Fibroblast of skin of right quadriceps (primary cell): ENCODE data around the gene TNP2.

Experiments used
- DNase-seq: peaks from one replicate; pipeline ENCODE4 v3.0.0-alpha.2; 2013

The TNP2 gene

DNA sequence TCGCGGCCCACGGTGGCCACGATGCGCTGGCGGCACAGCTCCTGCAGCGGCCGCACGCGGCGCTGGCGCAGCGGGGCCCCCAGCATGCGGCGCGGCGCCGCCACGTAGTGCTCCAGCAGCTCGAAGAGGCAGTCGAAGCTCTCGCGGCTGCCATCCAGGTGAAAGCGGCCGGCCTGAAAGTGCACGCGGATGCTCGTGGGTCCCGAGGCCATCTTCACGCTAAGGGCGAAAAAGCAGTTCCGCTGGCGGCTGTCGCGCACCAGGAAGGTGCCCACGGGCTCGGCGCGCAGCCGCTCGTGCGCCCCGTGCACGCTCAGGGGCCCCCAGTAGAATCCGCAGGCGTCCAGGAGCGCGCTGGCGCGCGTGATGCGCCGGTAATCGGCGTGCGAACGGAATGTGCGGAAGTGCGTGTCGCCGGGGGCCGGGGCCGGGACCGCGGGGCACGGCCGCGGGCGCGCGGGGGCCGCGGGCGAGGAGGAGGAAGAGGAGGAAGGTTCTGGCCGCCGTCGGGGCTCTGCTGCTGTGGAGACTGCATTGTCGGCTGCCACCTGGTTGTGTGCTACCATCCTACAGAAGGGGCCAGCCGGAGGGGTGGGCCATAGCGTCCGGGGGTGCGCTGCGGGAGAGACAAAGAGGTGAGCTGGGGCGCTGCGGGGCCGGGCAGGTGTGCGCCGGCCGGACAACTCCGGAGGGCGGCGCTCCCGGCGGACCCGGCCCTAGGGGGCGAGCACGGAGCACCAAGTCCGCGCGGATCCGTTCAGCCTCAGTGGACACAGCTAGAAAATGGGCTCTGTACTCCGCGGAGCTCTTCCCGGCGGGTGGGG is 14.0 kb downstream of the TNP2 start:
- peak; percentile 55 for DNase-seq

DNA sequence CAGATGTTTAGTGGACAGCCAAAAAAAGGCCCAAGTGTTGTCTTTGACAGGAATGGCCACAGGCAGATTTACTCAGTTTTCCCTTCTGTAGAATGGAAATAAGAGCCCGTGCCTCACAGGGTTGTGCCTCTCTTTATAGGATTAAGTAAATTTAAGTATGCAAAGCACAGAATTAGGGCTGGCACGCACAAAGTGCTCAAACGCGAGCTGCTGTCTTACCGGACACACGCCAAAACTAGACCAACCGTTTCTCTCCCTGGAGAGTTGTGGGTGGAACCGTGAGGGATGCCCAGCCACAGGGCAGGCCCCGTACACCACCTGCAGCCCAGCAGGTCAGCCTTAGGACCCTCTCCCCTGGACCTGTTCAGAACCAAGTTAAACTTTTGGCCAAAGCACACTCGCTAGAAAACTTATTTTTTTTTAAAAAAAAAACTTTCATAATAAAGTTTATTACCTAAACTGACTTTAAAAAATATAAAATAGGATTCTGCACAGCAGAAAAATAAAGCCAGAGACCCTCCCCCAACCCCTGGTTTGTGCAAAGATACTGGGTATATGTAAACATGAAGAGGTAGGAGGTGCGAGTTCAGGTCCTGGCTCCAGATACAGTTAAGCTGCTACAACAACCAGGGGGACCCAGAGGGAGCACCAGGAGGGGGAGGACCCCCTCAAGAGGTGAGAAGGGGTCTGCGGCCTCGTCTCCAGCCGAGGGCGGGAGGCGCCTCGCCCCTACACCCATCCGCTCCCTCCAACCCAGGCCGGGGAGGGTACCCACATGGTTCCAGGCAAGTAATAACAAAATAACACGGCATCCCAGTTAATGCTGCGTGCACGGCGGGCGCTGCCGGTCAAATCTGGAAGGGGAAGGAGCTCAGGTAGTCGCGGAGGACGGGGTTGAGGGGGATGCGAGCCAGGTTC is 14.9 kb downstream of the TNP2 start:
- DNase-seq, result no peak

DNA sequence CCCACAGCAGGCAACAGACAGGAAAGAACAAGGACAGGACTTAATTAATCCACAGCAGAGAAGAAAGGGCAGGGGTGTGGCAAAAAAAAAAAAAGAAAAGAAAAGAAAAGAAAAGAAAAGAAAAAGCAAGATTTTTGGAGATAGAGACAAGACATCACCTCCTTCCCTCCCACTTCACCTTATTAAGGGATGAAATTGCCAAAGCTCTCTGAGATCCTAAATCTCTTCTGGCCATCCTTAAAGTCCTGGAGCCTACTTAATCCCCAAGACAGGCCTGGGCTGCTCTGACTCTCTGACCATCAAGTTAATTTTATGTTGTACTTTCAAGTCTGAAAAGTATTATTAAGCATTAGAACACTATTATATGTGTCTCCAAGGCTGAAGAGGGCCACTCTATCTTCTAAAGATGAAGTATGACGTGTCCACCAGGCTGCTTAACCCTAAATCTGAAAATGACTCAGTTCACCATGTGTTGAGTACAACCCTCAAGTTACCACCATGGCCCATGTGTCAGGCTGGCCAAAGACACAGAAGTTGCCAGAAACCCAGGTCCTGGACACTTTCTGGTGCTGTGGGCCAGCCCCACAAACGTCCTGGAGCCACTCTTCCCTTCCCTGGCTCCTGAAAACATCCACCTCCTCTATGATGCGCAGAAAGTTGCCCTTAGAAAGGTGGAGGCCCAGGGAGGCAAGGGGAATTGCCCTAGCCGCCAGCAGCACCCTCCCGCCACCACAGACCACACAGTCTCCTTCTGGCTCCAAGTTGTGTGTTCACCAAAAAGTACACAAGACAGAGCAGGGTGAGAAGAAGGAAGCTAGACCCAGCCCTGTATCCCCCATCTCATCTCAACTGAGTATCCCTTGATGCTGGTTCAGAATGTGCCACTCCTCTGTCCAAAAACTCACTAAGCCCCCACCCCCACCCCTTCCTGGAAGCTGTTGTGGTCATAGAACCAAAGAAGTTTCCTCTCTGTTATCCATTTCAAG is 15.8 kb downstream of the TNP2 start:
- no peak for DNase-seq

DNA sequence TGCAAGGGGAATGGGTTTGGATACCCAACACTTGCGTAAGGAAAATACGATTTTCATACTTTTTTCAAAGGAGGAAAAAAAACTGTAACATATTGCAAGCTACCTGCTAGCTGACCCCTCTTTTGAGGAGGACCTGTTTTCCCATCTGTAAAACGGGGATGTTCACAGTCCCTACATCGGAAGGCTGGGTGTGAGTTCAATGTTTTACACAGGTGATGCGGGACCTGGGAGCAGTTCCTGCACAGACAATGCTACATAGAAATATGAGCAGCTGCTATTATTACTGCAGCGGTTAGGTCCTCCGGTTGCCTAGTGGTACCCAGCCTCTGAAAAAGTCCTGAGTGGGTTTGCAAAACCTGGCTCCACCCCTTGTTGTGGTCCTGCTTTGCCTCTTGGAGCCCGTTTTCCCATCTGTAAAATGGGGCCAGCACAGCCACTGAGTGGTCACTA is 16.6 kb downstream of the TNP2 start:
- DNase-seq, result no peak

DNA sequence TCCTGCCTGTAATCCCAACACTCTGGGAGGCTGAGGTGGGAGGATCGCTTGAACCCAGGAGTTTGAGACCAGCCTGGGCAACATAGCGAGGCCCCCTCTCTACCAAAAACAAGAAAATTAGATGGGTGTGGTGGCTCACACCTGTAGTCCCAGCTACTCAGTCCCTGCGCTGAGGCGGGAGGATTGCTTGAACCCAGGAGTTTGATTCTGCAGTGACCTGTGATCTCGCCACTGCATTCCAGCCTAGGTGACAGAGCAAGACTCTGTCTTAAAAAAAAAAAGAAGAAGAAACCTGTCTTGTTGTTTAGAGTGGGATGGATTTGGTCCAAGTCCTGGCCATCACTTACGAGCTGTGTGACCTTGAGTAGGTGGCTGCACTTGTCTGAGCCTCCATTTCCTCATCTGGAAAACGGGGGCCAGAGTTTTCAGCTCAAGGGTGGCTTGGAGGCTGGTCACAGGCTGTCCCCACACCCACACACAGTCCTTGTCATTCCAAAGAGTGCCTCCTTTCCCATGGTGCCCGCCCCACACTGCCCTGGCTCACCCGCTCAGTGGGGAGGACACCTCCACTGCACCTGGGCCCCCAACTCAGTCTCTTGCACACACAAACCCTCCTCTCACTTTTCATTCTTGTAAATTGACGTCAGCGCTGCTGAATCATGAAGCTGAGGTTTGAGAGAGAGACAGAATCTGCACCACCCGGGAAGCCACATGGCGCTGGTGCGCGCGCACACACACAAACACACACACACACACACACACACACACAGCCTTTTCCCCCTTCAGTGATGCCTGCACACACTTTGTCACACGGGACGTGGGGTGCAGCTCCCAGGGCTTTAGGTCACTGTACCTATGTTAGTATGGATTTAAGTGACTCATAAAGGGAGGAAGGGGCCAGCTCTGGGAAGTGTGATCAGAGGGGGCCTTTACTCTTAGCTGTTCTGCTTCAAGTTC is 17.3 kb downstream of the TNP2 start:
- peak; percentile 86 for DNase-seq

DNA sequence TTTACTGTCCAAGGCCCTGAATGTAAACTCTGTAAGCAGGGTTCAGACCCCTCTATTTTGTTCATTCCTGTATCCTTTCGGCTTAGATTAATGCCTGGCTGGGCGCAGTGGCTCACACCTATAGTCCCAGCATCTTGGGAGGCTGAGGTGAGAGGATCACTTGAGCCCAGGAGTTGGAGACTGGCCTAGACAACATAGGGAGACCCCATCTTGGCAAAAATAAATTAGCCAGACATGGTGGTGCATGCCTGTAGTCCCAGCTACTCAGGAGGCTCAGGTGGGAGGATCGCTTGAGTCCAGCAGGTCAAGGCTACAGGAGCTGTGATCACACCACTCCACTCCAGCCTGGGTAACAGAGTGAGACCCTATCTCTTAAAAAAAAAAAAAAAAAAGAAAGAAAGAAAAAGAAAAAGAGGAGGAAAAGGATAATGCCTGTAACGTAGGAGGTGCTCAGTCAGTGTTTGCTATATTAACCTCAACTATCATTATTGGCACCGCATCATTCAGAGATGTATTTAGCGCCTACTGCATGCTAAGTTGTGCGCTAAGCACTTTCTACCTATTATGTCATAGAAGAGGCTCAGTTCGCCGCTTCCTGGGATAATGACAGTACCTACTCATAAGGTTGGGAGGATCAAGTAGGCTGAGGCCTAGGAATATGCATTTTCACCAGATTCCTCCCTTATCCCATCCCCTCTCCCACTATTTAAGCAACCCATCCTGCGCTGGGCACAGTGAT is 18.2 kb downstream of the TNP2 start:
- DNase-seq, result no peak

DNA sequence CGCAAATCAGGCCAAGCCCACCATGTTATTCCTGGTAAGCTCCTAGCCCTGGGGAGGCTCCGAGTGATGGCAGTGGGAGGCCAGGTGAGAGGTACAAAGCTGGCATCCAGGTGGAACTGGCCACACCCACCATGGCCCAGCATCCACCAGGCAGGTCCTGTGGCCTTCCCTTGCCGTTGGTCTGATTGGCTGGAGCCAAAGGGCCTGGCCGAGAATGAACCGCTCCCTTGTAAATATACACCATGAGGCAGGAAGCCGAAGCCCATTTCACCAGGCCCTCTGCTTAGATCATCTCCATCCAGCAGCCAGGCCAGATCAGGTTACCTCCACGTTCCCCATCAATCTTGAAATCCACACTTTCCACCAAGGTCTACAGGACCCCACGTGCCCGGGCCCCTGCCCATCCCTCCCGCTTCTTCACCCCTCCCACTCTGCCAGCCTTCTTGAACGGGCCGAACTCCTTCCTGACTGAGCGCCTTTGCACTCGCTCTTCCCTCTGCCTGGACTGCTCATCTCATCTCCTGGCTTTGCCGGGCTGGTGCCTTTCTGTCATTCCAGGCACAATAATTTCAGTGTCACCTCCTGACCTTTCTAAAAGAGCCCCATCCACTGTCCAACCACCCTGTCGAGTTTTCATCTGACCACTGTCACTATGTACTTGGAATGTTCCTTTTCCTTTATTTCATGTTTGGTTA is 18.9 kb downstream of the TNP2 start:
- no peak for DNase-seq

DNA sequence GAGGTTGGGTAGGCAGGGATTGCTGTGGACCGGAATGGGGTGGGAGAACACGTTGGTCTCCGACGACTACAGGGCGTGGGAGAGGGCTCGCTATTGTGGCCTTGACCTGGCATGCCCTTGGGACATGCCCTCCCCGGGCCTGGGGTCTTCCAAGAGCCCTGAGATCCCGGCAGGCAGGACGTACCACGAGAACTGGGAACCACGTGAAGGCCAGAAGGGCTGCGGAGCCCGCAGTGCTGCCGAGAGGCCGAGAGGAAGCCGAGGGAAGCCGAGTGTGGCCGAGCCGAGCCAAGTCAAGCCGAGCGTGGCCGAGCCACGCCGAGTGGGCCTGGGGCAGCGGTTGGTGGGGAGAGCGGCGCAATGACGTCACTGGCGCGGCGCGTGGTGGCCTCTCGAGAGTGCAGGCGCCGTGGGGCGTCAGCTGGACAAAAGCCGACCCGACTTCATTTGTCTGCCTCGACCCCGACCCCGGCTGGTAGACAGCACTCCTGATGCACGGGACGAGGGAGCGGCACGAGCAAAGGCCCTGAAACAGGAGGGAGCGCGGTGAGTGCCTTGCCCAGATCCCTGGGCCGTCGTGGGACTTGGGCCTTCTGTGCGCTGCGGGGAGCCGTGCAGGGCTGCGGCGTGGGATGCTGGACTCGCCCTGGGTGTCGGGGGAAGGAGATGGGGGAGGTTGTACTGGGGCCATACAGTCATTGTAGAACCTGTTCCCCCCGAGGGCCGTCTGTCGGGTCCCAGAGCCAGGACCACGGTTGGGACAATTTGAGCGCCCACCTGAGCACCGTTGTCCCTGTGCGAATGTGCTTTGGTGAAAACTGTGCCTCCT is 19.7 kb downstream of the TNP2 start:
- no peak for DNase-seq

DNA sequence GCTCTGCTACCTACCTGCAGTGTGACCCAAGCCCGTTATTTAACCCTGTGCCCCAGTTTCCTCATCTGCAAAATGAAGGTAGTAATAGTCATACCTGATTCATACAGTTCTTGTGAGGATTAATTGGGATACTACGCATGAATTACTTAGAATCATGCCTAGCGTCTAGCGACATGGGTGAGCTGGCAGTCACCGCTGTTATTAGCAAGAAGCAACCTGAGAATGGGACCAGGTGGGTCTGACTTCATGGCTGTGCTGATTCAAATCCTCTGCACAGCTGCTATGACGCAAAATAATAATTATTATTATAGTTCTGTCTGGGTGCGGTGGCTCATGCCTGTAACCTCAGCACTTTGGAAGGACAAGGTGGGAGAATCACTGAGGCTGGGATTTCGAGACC is 21.0 kb downstream of the TNP2 start:
- no peak for DNase-seq

DNA sequence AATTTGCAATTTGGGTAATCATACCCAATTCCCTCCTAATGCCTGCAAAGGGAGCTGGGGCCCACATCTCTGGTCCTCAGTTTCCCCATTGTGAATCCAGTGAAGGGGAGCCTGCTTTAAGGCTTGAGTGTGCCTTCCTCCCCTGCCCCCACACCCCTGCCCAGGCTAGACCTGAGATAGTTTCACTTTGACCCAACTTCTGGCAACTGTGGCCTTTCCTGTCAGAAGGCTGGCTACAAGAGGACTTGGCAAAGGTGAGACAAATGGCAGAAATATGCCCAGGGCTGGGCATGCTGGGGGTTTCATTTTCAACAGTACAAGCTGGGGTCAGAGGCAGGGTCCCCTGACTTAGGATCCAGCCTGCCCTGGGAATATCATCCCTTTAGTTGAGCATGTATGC is 23.1 kb downstream of the TNP2 start:
- no peak for DNase-seq

DNA sequence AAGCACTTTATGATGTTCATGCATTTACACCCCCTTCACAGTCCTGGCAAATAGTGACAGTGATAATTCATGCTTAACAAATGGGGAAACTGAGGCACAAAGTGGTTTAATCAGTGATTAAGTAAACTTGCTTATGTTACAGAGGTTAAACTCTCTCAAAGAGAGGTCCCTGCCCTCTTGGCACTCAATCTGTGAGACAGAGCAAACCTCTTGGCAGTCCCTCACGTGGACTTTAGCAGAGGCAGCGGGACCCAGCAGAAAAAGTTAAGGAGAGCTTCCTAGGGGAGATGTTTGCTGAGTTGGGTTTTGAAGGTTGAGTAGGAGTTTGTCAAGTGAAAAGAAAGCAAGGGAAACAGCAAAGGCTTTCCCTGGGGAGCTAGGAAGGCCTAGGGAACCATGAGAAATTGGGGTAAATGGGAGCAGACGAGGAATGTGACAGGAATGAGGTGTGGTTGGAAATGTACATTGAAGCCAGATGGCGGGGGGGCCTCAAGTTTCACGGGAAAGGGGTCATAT is 23.8 kb downstream of the TNP2 start:
- no peak for DNase-seq

DNA sequence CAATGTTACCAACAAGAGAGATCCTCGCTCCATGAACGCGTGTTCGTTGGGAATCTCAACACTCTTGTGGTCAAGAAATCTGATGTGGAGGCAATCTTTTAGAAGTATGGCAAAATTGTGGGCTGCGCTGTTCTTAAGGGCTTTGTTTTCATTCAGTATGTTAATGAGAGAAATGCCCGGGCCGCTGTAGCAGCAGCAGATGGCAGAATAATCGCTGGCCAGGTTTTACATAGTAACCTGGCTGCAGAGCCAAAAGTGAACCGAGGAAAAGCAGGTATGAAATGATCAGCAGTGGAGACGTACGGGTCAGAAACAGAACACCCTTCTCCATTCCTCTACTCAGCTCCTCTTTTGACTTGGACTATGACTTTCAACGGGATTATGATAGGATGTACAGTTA is 26.5 kb downstream of the TNP2 start:
- no peak for DNase-seq

DNA sequence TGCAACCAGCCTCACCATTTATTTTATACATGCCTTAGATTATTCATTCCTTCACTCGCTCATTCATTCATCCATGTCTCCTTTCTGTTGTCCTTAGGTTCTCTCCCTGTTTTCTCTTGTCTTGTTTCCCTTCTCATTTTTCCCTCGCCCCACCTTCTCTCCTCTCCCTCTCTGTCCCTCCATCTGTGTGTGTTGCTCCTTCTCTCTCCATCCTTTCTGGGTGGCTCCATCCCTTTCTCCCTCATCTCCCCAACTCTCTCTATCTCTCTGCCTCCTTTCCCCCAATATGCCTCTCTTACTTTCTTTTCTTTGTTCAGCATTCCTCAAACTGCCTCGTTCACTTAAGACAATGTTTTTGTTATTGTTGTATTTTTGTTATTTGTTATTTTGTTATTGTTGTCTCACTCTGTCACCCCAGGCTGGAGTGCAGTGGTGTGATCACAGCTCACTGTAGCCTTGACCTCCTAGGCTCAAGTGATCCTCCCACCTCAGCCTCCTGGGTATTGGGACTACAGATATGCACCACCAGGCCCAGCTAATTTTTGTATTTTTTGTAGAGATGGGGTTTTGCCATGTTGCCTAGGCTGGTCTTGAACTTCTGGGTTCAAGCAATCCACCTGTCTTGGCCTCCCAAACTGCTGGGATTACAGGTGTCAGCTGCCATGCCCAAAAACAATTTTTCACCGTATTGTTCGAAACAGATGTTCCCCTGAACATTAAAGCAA is 27.5 kb downstream of the TNP2 start:
- no peak for DNase-seq

DNA sequence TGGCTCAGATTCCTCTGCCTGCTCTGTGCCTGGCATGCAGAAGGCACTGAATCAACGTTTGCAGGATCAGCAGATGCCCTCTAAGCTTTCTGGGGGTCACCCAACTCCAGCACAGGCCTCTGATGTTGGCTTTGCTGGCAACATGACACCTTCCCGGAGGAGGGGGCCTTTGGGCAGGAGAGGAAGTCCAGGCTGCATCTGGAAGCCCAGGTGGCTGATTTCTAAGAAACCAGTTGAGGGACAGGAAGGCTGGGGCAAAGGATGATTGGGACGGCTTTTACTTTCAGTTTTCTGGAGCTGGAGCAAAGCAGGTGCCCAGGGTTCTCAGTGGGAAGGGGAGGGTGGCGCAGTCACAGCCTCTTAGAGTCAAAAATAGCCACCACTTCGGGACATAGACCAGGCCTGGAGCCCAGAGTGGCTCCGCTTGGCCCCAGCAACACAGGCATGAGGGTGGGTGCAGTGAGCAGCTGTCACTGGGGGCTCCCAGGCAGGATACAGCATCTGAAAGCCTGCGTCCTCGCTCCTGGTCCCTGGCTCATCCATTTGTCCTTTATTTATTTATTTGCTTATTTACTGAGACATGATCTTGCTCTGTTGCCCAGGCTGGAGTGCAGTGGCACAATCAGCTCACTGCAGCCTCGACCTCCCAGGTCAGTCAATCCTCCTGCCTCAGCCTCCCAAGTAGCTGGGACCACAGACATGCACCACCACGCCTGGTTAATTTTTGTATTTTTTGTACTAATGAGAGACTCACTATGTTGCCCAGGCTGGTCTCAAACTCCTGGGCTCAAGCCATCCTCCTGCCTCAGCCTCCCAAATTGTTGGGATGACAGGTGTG is 28.3 kb downstream of the TNP2 start:
- no peak for DNase-seq

DNA sequence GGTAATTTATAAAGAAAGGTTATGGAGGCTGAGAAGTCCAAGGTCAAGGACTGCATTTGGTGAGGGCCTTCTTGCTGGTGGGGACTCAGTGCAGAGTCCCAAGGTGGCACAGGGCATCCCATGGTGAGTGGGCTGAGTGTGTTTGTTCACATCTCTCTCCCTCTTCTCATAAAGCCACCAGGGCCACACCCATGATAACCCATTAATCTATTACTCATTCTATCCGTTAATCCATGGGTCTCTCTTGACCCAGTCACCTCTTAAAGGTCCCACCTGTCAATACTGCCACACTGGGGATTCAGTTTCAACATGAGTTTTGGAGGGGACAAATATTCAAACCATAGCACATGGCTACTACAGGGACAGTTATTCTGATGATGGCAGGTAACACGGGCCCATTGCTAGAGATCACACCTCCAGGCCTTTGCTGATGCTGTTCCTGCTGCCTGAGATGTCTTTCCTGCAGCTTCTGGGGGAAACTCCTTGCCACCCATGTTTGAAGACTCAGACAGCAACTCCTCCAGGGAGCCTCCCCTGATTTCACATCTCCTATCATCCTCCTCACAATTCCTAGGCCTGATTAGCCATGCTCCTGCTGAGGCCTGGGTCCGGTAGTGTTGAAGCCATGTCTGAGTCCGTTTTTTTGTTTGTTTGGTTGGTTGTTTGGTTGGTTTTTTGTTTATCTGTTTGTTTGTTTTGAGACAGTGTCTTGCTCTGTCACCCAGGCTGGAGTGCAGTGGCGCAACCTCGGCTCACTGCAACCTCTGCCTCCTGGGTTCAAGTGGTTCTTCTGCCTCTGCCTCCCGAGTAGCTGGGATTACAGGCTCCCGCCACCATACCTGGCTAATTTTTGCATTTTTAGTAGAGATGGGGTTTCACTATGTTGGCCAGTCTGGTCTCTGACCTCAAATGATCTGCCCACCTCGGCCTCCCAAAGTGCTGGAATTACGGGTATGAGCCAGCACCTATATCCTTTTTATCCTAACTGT is 29.2 kb downstream of the TNP2 start:
- DNase-seq, result no peak
